ENCODE data around the gene IMP4. TPM values are rescaled to one million over a fixed set of nuclear protein-coding genes. Genes with fewer than 3 reads are reported as not detected.
A peak's percentile ranks its signal among the peaks of the same experiment; 100 is the strongest.

IMP4 gene
- total and polyA plus RNA-seq, 2 experiments from 2014 or later: 79.1 to 109 TPM

GRCh38 chr2:130351711-130352110, 9.0 kb downstream of the IMP4 start:
- Histone ChIP-seq H3K9ac (no peak overlapping the region), H3K36me3 (ENCODE audit: low read depth) (peaks cover 9% of the 10 kb centered on the region; the same call in 1 of the 2 replicates), H3K27ac (no peak overlapping the region), H3K9me3 (ENCODE audit: low read depth) (no peaks in the 10 kb centered on the region), H3K79me2 (ENCODE audit: insufficient read depth) (no peaks in the 10 kb centered on the region), H2AFZ (no peak overlapping the region), H3K4me2 (ENCODE audit: unreplicated experiment) (no peak overlapping the region), H3K4me1 (ENCODE audit: insufficient read depth) (no peaks in the 10 kb centered on the region), H3K27me3 (replicated peaks; ENCODE audit: insufficient read depth) (no peaks in the 10 kb centered on the region), H3K4me3 (no peak overlapping the region), H3F3A (ENCODE audit: insufficient read depth) (peaks cover 5% of the 10 kb centered on the region; the same call in 1 of the 2 replicates), H4K20me1 (ENCODE audit: insufficient read depth) (no peaks in the 10 kb centered on the region), H3K9me2 (ENCODE audit: insufficient read depth) (no peaks in the 10 kb centered on the region)
- DNase-seq: no peak
- 51% methylated on average over 7 of the region's 7 CpGs for WGBS, 2 experiments (ENCODE audit: low coverage in 1 of 2, low lambda C conversion rate in 2 of 2, missing lambda C conversion rate in 2 of 2)
- in situ Hi-C loops (cut with MboI): no loop called here
- TF ChIP-seq EZH2 (IDR thresholded peaks at IDR 0.05; ENCODE audit: insufficient read depth, poor library complexity, severe bottlenecking): no peak
- no peak for TF ChIP-seq EZH2phosphoT487 (IDR thresholded peaks at IDR 0.05; ENCODE audit: insufficient read depth, low read depth)

- Histone ChIP-seq H2AFZ (no peak overlapping the region), H3K9me2 (ENCODE audit: insufficient read depth) (no peaks in the 10 kb centered on the region), H3F3A (ENCODE audit: insufficient read depth) (peaks cover 5% of the 10 kb centered on the region; the same call in 1 of the 2 replicates), H3K27ac (no peak overlapping the region), H3K4me3 (no peak overlapping the region), H3K9ac (no peak overlapping the region), H3K9me3 (ENCODE audit: low read depth) (no peaks in the 10 kb centered on the region), H3K27me3 (replicated peaks; ENCODE audit: insufficient read depth) (no peaks in the 10 kb centered on the region), H3K79me2 (ENCODE audit: insufficient read depth) (no peaks in the 10 kb centered on the region), H4K20me1 (ENCODE audit: insufficient read depth) (no peaks in the 10 kb centered on the region), H3K36me3 (ENCODE audit: low read depth) (peaks cover 5% of the 10 kb centered on the region; the same call in 1 of the 2 replicates), H3K4me2 (ENCODE audit: unreplicated experiment) (no peak overlapping the region), H3K4me1 (ENCODE audit: insufficient read depth) (no peaks in the 10 kb centered on the region)
- TF ChIP-seq EZH2phosphoT487 (IDR thresholded peaks at IDR 0.05; ENCODE audit: insufficient read depth, low read depth) (no peak), EZH2 (IDR thresholded peaks at IDR 0.05; ENCODE audit: insufficient read depth, poor library complexity, severe bottlenecking) (no peak)
- in situ Hi-C loops (cut with MboI): no loop called here
- WGBS, 2 experiments (ENCODE audit: low coverage in 1 of 2, low lambda C conversion rate in 2 of 2, missing lambda C conversion rate in 2 of 2): 68 to 74% methylated on average over 6 to 7 of the region's 7 CpGs
- no peak for DNase-seq
Observed at GRCh38 chr2:130352237-130352636, 9.5 kb downstream of the IMP4 start.

DNA sequence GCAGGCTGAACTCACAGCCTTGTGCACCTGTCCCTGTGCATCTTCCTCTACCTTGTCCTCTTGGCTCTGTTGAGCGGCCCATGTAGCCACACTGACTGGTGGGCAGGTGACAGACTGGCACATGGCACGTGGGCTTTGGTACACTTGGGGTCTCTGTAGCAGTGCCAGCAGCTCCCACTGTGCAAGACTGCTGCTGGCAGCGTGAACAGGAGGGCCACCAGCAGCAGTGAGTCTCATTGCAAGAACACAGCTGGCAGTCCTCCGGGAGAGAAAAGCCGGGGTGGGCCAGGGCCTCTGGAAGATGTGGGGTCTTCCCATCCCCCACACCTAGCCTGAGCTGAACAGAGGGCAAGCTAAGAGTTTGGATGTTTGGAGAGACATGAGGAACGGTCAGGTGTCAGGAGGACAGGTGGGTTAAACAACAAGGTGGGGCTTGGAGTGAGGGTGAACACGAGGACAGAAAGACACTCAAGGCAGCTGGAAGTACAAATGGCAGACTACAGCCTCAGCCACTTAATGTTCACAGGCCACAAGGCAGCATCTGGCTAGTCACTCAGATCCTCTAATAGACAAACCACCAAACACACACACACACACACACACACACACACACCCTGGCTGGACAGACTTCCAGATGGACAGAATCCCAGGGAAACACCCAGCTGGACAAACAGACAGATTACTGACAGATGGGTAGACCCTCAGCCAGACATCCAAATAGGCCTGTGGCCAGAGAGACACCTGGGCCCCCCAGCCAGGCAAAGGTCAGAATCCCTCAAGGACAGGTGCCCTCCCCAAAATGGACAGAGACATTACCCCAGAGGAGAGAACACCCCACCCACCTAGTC, 10.8 kb downstream of the IMP4 start:
- Histone ChIP-seq H3K79me2 (ENCODE audit: insufficient read depth) (no peaks in the 10 kb centered on the region), H3K27me3 (replicated peaks; ENCODE audit: insufficient read depth) (no peaks in the 10 kb centered on the region), H3K4me3 (no peak overlapping the region), H2AFZ (no peak overlapping the region), H3K4me1 (ENCODE audit: insufficient read depth) (no peaks in the 10 kb centered on the region), H3K4me2 (ENCODE audit: unreplicated experiment) (no peak overlapping the region), H3K9me3 (ENCODE audit: low read depth) (no peaks in the 10 kb centered on the region), H3K9ac (no peak overlapping the region), H3K27ac (no peak overlapping the region), H3K9me2 (ENCODE audit: insufficient read depth) (no peaks in the 10 kb centered on the region), H3F3A (ENCODE audit: insufficient read depth) (peaks cover 5% of the 10 kb centered on the region; the same call in 1 of the 2 replicates), H3K36me3 (ENCODE audit: low read depth) (no peaks in the 10 kb centered on the region), H4K20me1 (ENCODE audit: insufficient read depth) (no peaks in the 10 kb centered on the region)
- 86 to 91% methylated on average over 7 of the region's 7 CpGs for WGBS, 2 experiments (ENCODE audit: low coverage in 1 of 2, low lambda C conversion rate in 2 of 2, missing lambda C conversion rate in 2 of 2)
- in situ Hi-C loops (cut with MboI): no loop called here
- no peak for DNase-seq
- TF ChIP-seq EZH2phosphoT487 (IDR thresholded peaks at IDR 0.05; ENCODE audit: insufficient read depth, low read depth) (no peak), EZH2 (IDR thresholded peaks at IDR 0.05; ENCODE audit: insufficient read depth, poor library complexity, severe bottlenecking) (no peak)

- TF ChIP-seq EZH2 (IDR thresholded peaks at IDR 0.05; ENCODE audit: insufficient read depth, poor library complexity, severe bottlenecking) (no peak), EZH2phosphoT487 (IDR thresholded peaks at IDR 0.05; ENCODE audit: insufficient read depth, low read depth) (no peak)
- H3K9me3 ChIP-seq (ENCODE audit: low read depth): no peaks in the 10 kb centered on the region
- in situ Hi-C loops (cut with MboI): no loop called here
- no peaks in the 10 kb centered on the region for H3K79me2 ChIP-seq (ENCODE audit: insufficient read depth)
- no peak overlapping the region for H3K9ac ChIP-seq
- no peak overlapping the region for H3K27ac ChIP-seq
- H3K4me2 ChIP-seq (ENCODE audit: unreplicated experiment): no peak overlapping the region
- H3K9me2 ChIP-seq (ENCODE audit: insufficient read depth): no peaks in the 10 kb centered on the region
- peaks cover 5% of the 10 kb centered on the region; the same call in 1 of the 2 replicates for H3F3A ChIP-seq (ENCODE audit: insufficient read depth)
- H2AFZ ChIP-seq: no peak overlapping the region
- H3K4me3 ChIP-seq: no peak overlapping the region
- H3K27me3 ChIP-seq (replicated peaks; ENCODE audit: insufficient read depth): no peaks in the 10 kb centered on the region
- DNase-seq: peak; percentile 24
- no peaks in the 10 kb centered on the region for H3K36me3 ChIP-seq (ENCODE audit: low read depth)
- no peaks in the 10 kb centered on the region for H3K4me1 ChIP-seq (ENCODE audit: insufficient read depth)
- WGBS, 2 experiments (ENCODE audit: low coverage in 1 of 2, low lambda C conversion rate in 2 of 2, missing lambda C conversion rate in 2 of 2): 57 to 61% methylated on average over 1 of the region's 1 CpG
- H4K20me1 ChIP-seq (ENCODE audit: insufficient read depth): no peaks in the 10 kb centered on the region
Observed at GRCh38 chr2:130354139-130354428, 11.4 kb downstream of the IMP4 start.

Measured in GM23248 (cell line).